ENCODE measurements around the gene PREB. TPM values are rescaled to one million over a fixed set of nuclear protein-coding genes. Genes with fewer than 3 reads are reported as not detected.
A peak's percentile ranks its signal among the peaks of the same experiment; 100 is the strongest.

Gene PREB
- total and polyA plus RNA-seq, 2 of the 13 experiments (the other 11 are each of a cell fraction or from before 2014, with no cell fraction given), result 112 to 192 TPM

DNA sequence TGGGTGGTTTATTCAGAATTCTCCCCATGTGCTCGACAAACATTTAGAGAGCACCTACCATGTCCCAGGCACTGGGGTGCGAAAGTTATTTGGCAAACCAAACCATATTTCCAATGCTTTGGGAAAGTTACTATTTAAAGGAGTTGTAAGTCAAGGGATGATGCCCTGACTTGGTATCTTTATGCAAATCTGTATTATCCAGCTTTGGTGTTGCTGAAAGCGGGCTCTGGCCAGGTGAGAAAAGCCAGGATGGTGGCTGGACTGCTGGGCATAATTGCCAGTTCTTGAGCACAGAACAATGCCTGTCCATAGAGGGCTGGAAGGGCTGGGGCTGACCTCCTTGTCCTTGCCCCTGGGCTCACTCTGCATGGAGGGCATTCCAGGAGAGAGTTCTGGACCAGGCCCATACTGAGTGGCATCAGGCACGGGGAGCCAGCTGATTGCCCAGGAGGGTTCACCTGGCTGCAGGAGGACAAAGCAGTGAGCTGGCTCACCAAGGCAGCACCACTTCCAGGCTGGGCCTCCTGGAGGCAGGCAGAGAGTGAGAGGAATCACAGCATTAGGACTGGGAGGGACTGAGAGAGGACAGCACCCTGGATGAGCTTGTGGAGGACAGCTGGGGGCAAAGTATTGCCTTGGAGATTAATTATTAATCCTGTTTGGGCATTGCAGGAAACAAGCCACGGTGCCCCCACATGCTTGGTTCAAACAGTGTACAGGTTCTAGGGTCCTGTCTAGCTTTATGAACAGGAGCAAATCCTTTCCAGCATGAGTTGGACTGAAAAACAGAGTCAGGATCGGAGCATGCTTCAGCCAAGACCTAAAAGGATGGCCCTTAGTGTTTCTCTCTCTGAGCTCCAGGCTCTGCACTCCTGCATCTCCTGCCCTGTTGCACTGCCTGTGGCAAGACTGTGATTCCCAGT is 40.7 kb downstream of the PREB start (continued):
- no peak for TF ChIP-seq GRHL1 (CRISPR knock-in tag; conservative IDR thresholded peaks at IDR 0.05)
- TF ChIP-seq CBX1 (IDR thresholded peaks at IDR 0.05; ENCODE audit: low read depth), result peak; percentile 70
- TF ChIP-seq, protein P1, sequence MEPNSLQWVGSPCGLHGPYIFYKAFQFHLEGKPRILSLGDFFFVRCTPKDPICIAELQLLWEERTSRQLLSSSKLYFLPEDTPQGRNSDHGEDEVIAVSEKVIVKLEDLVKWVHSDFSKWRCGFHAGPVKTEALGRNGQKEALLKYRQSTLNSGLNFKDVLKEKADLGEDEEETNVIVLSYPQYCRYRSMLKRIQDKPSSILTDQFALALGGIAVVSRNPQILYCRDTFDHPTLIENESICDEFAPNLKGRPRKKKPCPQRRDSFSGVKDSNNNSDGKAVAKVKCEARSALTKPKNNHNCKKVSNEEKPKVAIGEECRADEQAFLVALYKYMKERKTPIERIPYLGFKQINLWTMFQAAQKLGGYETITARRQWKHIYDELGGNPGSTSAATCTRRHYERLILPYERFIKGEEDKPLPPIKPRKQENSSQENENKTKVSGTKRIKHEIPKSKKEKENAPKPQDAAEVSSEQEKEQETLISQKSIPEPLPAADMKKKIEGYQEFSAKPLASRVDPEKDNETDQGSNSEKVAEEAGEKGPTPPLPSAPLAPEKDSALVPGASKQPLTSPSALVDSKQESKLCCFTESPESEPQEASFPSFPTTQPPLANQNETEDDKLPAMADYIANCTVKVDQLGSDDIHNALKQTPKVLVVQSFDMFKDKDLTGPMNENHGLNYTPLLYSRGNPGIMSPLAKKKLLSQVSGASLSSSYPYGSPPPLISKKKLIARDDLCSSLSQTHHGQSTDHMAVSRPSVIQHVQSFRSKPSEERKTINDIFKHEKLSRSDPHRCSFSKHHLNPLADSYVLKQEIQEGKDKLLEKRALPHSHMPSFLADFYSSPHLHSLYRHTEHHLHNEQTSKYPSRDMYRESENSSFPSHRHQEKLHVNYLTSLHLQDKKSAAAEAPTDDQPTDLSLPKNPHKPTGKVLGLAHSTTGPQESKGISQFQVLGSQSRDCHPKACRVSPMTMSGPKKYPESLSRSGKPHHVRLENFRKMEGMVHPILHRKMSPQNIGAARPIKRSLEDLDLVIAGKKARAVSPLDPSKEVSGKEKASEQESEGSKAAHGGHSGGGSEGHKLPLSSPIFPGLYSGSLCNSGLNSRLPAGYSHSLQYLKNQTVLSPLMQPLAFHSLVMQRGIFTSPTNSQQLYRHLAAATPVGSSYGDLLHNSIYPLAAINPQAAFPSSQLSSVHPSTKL (CRISPR knock-in tag; IDR thresholded peaks at IDR 0.05), result peak; percentile 76
- TF ChIP-seq ZBTB14 (CRISPR knock-in tag; IDR thresholded peaks at IDR 0.05), result no peak
- TF ChIP-seq MBNL3 (CRISPR knock-in tag; conservative IDR thresholded peaks at IDR 0.05), result no peak
- TF ChIP-seq ZNF318 (CRISPR knock-in tag; IDR thresholded peaks at IDR 0.05), result no peak
- TF ChIP-seq SALL1 (CRISPR knock-in tag; IDR thresholded peaks at IDR 0.05), result peak; percentile 93
- peak; percentile 85 for TF ChIP-seq RXRB (CRISPR knock-in tag; IDR thresholded peaks at IDR 0.05; ENCODE audit: borderline replicate concordance)
- TF ChIP-seq CREB1 (IDR thresholded peaks at IDR 0.05), result no peak
- no peak for TF ChIP-seq CREB1 (CRISPR knock-in tag; IDR thresholded peaks at IDR 0.05)
- TF ChIP-seq NRL (CRISPR knock-in tag; IDR thresholded peaks at IDR 0.05; ENCODE audit: borderline replicate concordance), result no peak

Measured in HepG2 (cell line).